SJSA1 (cell line): ENCODE data around the gene MYBPH. TPM values are rescaled to one million over a fixed set of nuclear protein-coding genes. Genes with fewer than 3 reads are reported as not detected.

Experiments
- DNase-seq, 2 experiments: peaks; one replicate each; pipeline ENCODE4 v3.0.0-alpha.2; 2015 to 2020; ENCODE audit warnings: low spot score in 2 of 2, low read depth in 1 of 2
- H3K27ac ChIP-seq: fragments of 250-450 bp; sonication (Bioruptor Pico); 2 replicates; pipeline ENCODE4 v1.5.1; 2020; ENCODE audit warnings: mild to moderate bottlenecking, moderate library complexity
- H3K27me3 ChIP-seq: fragments of 250-450 bp; sonication (Bioruptor Pico); replicated peaks from 2 replicates; pipeline ENCODE4 v1.5.1; 2020; ENCODE audit warnings: mild to moderate bottlenecking, moderate library complexity
- H3K36me3 ChIP-seq: fragments of 250-450 bp; sonication (Bioruptor Pico); 2 replicates; pipeline ENCODE4 v1.5.1; 2020; ENCODE audit warnings: mild to moderate bottlenecking
- H3K4me1 ChIP-seq: fragments of 250-450 bp; sonication (Bioruptor Pico); replicated peaks from 2 replicates; pipeline ENCODE4 v1.6.1; 2021; ENCODE audit warnings: mild to moderate bottlenecking
- H3K4me3 ChIP-seq: fragments of 250-450 bp; sonication (Bioruptor Pico); 2 replicates; pipeline ENCODE4 v1.5.1; 2020; ENCODE audit warnings: mild to moderate bottlenecking
- H3K9me3 ChIP-seq: fragments of 250-450 bp; sonication (Bioruptor Pico); replicated peaks from 2 replicates; pipeline ENCODE4 v1.5.1; 2020; ENCODE audit warnings: mild to moderate bottlenecking
- total RNA-seq: library from RNA; depleted of rRNA; stranded (reverse); fragments of >200 nt; shearing (Covaris generic); gene quantifications from 2 replicates; pipeline ENCODE4 v1.2.3, GENCODE V29; 2014

MYBPH gene
- total RNA-seq, 1 experiment from 2014 or later, result not detected

GRCh38 chr1:203210350-203210749, 34.7 kb upstream of the MYBPH start:
- H3K4me1 ChIP-seq, result no peaks in the 10 kb centered on the region
- no peak overlapping the region for H3K27ac ChIP-seq
- H3K9me3 ChIP-seq, result no peaks in the 10 kb centered on the region
- H3K27me3 ChIP-seq, result peaks cover 12% of the 10 kb centered on the region; the same call in 1 of the 2 replicates
- H3K4me3 ChIP-seq, result no peak overlapping the region
- no peak for DNase-seq
- H3K36me3 ChIP-seq, result no peaks in the 10 kb centered on the region

- DNase-seq, result no peak
- Histone ChIP-seq H3K27me3 (peaks cover 19% of the 10 kb centered on the region), H3K4me1 (no peaks in the 10 kb centered on the region), H3K9me3 (no peaks in the 10 kb centered on the region), H3K27ac (no peak overlapping the region), H3K36me3 (no peaks in the 10 kb centered on the region), H3K4me3 (no peak overlapping the region)
These were observed 32.6 kb upstream of the MYBPH start for GRCh38 chr1:203208181-203208580.

GRCh38 chr1:203207751-203208150, 32.1 kb upstream of the MYBPH start:
- DNase-seq, result no peak
- Histone ChIP-seq H3K4me1 (no peaks in the 10 kb centered on the region), H3K27ac (no peak overlapping the region), H3K27me3 (peaks cover 19% of the 10 kb centered on the region), H3K9me3 (no peaks in the 10 kb centered on the region), H3K4me3 (no peak overlapping the region), H3K36me3 (no peaks in the 10 kb centered on the region)

GRCh38 chr1:203206129-203206687, 30.6 kb upstream of the MYBPH start:
- Histone ChIP-seq H3K27ac (no peak overlapping the region), H3K4me1 (no peaks in the 10 kb centered on the region), H3K9me3 (no peaks in the 10 kb centered on the region), H3K36me3 (no peaks in the 10 kb centered on the region), H3K4me3 (no peak overlapping the region), H3K27me3 (peaks cover 19% of the 10 kb centered on the region)
- DNase-seq, result no peak

DNA sequence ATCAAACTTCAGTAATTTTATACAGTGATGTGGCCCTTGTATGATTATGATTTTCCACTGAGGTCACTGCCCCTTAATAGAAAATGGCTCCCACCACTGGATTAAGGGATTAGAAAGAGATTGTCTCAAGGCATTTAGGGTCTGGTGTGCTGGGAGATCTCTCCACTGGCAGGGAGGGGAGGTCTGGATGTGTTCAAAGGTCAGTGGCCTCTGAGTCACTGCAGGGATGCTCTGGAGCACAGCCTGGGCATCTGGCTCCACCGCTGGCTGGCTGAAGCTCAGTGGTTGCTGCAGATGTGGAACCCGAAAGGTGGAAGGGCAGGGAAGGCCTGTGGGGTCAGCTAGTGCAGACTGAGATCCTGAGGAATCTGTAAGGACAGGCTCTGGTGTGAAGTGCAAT, 29.1 kb upstream of the MYBPH start:
- peaks cover 18% of the 10 kb centered on the region for H3K27me3 ChIP-seq
- H3K4me3 ChIP-seq, result no peak overlapping the region
- H3K27ac ChIP-seq, result no peak overlapping the region
- no peaks in the 10 kb centered on the region for H3K36me3 ChIP-seq
- H3K4me1 ChIP-seq, result no peaks in the 10 kb centered on the region
- no peak for DNase-seq
- H3K9me3 ChIP-seq, result no peaks in the 10 kb centered on the region

DNA sequence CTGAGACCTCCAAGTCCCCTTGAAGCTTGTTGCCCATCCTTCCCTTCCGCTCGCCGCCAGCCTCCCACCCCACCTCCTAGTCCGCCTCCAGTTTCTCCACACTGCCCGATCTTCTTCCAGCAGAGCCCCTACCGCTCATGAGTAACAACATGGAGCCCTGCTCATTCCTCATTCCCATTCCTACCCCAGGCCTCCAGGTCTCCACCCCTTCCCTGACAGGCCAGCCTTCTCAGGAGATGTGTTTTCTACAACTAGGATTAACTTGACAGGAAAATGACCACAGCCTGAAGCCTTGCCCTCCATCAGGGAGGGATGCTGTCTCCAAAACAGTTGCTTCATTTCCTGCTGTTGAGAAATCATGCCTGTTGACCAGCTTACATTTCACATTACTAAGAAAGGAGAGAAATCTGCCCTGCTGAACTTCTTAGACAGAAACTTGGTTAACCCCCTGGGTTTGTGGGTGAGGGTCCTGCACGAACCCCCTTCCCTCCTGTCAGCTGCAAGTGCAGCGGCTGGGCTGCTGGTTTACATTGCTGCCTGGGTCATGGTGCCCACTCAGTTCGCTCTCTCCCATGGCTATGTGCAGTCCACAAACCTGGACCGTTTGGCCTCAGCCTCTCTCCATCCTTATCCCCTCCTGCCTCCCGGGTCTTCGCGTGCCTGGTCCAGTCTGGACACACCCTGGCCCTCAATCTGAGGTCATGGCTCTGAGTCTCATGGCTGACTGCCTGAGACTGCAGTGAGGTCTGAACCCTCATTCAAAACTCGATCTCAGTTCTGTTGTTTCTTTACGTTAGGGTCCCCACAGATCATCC, 27.0 kb upstream of the MYBPH start:
- no peak overlapping the region for H3K4me3 ChIP-seq
- no peak overlapping the region for H3K27ac ChIP-seq
- DNase-seq, result no peak
- H3K36me3 ChIP-seq, result no peaks in the 10 kb centered on the region
- H3K4me1 ChIP-seq, result no peaks in the 10 kb centered on the region
- H3K9me3 ChIP-seq, result no peaks in the 10 kb centered on the region
- peaks cover 13% of the 10 kb centered on the region for H3K27me3 ChIP-seq

GRCh38 chr1:203201516-203202205, 26.0 kb upstream of the MYBPH start:
- Histone ChIP-seq H3K27ac (no peak overlapping the region), H3K4me1 (no peaks in the 10 kb centered on the region)
- DNase-seq, result no peak

GRCh38 chr1:203200916-203201315, 25.3 kb upstream of the MYBPH start:
- H3K36me3 ChIP-seq, result no peaks in the 10 kb centered on the region

More at GRCh38 chr1:203201516-203202205, 26.0 kb upstream of the MYBPH start:
- Histone ChIP-seq H3K36me3 (no peaks in the 10 kb centered on the region), H3K9me3 (no peaks in the 10 kb centered on the region), H3K4me3 (no peak overlapping the region), H3K27me3 (peaks cover 21% of the 10 kb centered on the region)

DNA sequence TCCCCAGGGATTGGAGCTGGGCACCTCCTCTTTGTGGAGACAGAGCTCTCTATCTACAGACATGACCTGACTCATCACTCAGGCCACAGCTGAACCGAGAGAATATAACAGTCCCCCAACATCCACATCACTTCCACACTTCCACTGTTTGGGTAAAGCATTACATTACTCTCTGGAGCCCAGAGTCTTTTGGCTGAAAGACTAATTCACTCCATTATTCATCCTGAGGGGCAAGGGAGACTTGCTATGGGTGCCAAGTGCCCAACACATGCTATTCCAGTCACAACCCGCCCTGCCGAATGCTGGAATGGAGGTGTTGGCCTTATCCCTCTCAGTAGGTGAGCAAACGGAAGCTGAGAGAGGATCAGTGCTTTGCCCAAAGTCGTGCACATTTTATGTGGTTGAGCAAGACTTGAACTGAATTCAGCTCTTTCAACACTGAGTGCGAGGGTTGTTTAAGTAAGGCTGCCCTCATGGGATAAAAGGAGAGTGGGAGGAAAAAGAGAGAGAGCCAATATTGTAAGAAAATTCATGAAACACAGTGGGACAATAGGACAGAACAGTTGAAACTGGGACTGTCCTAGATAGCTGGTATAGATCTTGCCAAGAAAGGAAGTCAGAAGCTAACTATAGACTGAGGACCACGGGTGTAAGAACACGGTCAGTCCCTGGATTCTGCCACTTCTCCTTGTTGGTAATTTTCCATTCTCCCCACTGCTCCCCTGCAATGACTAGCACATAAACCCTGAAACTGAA, 24.4 kb upstream of the MYBPH start:
- DNase-seq, result no peak
- H3K4me3 ChIP-seq, result no peak overlapping the region
- H3K27me3 ChIP-seq, result peaks cover 22% of the 10 kb centered on the region
- no peaks in the 10 kb centered on the region for H3K9me3 ChIP-seq
- H3K36me3 ChIP-seq, result no peaks in the 10 kb centered on the region
- no peaks in the 10 kb centered on the region for H3K4me1 ChIP-seq
- H3K27ac ChIP-seq, result no peak overlapping the region

More at GRCh38 chr1:203200916-203201315, 25.3 kb upstream of the MYBPH start:
- Histone ChIP-seq H3K4me1 (no peaks in the 10 kb centered on the region), H3K9me3 (no peaks in the 10 kb centered on the region), H3K27ac (no peak overlapping the region), H3K27me3 (peaks cover 22% of the 10 kb centered on the region), H3K4me3 (no peak overlapping the region)
- DNase-seq, result no peak

DNA sequence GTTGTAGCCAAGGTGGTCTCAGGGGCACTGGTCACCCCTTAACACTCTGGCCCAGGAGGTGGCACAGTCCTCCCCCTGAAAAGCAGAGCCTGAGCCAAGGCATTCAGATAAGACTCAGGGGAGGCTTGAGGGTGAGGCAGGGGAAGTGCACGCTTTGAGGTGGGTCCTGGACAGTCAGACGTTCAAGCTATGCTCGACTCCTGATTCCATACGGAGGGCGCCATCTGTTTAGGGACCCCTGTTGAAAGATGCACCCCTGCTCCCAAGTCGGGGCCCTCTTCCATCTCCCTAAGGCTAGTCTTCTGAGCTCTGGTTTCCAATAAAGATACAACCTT, 23.8 kb upstream of the MYBPH start:
- H3K9me3 ChIP-seq, result no peaks in the 10 kb centered on the region
- no peaks in the 10 kb centered on the region for H3K4me1 ChIP-seq

DNA sequence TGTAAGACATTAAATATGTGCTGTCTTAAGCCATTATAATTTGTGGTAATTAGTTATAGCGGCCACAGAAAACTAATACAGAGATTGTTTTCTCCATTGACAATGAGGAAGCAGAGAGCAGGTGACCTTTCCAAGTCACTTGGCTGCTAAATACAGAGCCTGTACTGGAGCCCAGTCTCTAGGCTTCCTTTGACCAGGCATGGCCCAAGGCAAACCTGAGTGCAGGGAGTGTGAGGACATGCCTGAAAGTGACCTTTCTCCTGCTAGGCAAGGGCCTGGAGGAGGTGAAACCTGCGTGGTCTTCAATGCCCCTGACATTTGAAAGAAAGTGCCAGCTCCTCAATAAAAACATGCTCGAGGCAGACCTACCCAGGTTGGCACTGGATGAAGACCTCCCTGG, 23.4 kb upstream of the MYBPH start:
- H3K27ac ChIP-seq, result no peak overlapping the region

More for the DNA sequence above, 23.8 kb upstream of the MYBPH start:
- peaks cover 20% of the 10 kb centered on the region for H3K27me3 ChIP-seq
- H3K27ac ChIP-seq, result no peak overlapping the region
- no peak overlapping the region for H3K4me3 ChIP-seq
- H3K36me3 ChIP-seq, result no peaks in the 10 kb centered on the region
- DNase-seq, result no peak

GRCh38 chr1:203197625-203198024, 22.0 kb upstream of the MYBPH start:
- no peak overlapping the region for H3K27ac ChIP-seq
- no peaks in the 10 kb centered on the region for H3K4me1 ChIP-seq
- H3K36me3 ChIP-seq, result no peaks in the 10 kb centered on the region
- DNase-seq, result no peak
- H3K9me3 ChIP-seq, result no peaks in the 10 kb centered on the region
- H3K27me3 ChIP-seq, result peaks cover 15% of the 10 kb centered on the region; the same call in 1 of the 2 replicates
- no peak overlapping the region for H3K4me3 ChIP-seq

More for the DNA sequence above, 23.4 kb upstream of the MYBPH start:
- peaks cover 19% of the 10 kb centered on the region for H3K27me3 ChIP-seq
- H3K4me3 ChIP-seq, result no peak overlapping the region
- no peaks in the 10 kb centered on the region for H3K9me3 ChIP-seq
- H3K36me3 ChIP-seq, result no peaks in the 10 kb centered on the region
- no peaks in the 10 kb centered on the region for H3K4me1 ChIP-seq
- DNase-seq, result no peak

DNA sequence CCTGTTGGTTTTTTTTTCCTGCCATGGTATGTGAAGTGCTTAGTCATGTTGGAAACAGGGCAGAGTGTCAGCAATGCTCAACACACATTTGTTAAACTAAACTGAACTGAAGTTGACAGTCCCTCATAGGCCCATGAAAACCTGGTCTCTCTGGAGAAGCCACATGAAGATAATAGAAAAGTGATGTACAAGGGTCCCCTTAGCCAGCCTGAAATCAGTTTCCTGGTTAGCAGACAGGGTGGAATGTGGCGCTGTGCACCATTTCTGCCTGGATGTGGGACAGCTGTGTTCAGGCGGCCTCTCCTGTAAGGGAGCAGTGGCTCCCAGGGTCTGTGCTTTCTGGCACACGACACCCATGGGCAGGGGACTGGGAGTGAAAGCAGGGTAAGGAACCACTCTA, 20.7 kb upstream of the MYBPH start:
- Histone ChIP-seq H3K4me3 (no peak overlapping the region), H3K27me3 (peaks cover 15% of the 10 kb centered on the region; the same call in 1 of the 2 replicates), H3K27ac (no peak overlapping the region), H3K9me3 (no peaks in the 10 kb centered on the region), H3K36me3 (no peaks in the 10 kb centered on the region), H3K4me1 (no peaks in the 10 kb centered on the region)
- no peak for DNase-seq
